HCT116 (cell line): ENCODE results near the gene CRIP3. TPM values are rescaled to one million over a fixed set of nuclear protein-coding genes. Genes with fewer than 3 reads are reported as not detected.

Source experiments
- ATAC-seq: fragments of 200-7000 bp; cut with Tn5 transposase; 2 replicates; pipeline ENCODE4 v1.9.1; 2020; ENCODE audit warnings: mild to moderate bottlenecking, moderate library complexity
- BruUV-seq: library from RNA; stranded (reverse); fragments of 400-500 nt; replicated peaks from 2 replicates; lab custom pipeline; 2021; lab: Mats Ljungman, UMichigan
- CTCF ChIA-PET: fragments of 300-600 bp; sonication (Branson Sonifier 250); formaldehyde crosslinking; loops from one replicate; lab custom pipeline; 2021; ENCODE audit warnings: antibody characterized with exemption; lab: Charles Lee
- POLR2A ChIA-PET: fragments of 300-600, 350-600 bp; sonication (Branson Sonifier 250); formaldehyde crosslinking; loops from one replicate; lab custom pipeline; 2021; ENCODE audit warnings: antibody characterized with exemption; lab: Charles Lee
- RAD21 ChIA-PET, 2 experiments: fragments of 300-600 bp; sonication (Branson Sonifier 250); formaldehyde crosslinking; loops; one replicate each; lab custom pipeline; 2023; ENCODE audit warnings: low total read pairs in 2 of 2; ENCODE audit not compliant: uncharacterized antibody in 2 of 2, unreplicated experiment in 2 of 2, low non-redundant PET in 1 of 2; lab: Charles Lee
- DNase-seq: peaks from one replicate; pipeline ENCODE4 v3.0.0-alpha.2; 2010; ENCODE audit warnings: low read depth, low spot score
- H2AFZ ChIP-seq: fragments of 200-600 bp; shearing (Covaris generic), sonication (generic); 2 replicates; pipeline ENCODE4 v1.6.1; 2017; ENCODE audit warnings: low read depth, mixed run types, mixed read lengths, antibody characterized with exemption, low read length; ENCODE audit not compliant: poor library complexity, severe bottlenecking
- H3K27ac ChIP-seq: 2 replicates; pipeline ENCODE4 v1.5.1; 2012; ENCODE audit warnings: low read depth, low read length
- H3K27me3 ChIP-seq: fragments of 200-600 bp; sonication (generic); 2 replicates; pipeline ENCODE4 v1.6.1; 2016; ENCODE audit warnings: mixed run types, low read length, mixed read lengths; ENCODE audit not compliant: insufficient read depth
- H3K36me3 ChIP-seq, 2 experiments: fragments of 200-500 bp in 1 of 2; fragments of 200-600 bp in 1 of 2; sonication (Bioruptor generic) in 1 of 2; sonication (generic) in 1 of 2; 2 replicates each; pipeline versions ENCODE4 v1.5.1 to v1.6.1; 2014 to 2016; ENCODE audit warnings: low read length in 2 of 2, inconsistent platforms in 1 of 2, mixed read lengths in 1 of 2, mixed run types in 1 of 2; ENCODE audit not compliant: insufficient read depth in 2 of 2, control insufficient read depth in 1 of 2
- H3K4me1 ChIP-seq, 2 experiments: fragments of 200-600 bp in 1 of 2; sonication (generic) in 1 of 2; 2 replicates each; pipeline versions ENCODE4 v1.5.1 to v1.6.1; 2012 to 2017; ENCODE audit warnings: low read length in 2 of 2, inconsistent platforms in 1 of 2, mild to moderate bottlenecking in 1 of 2, mixed read lengths in 1 of 2, mixed run types in 1 of 2, moderate library complexity in 1 of 2; ENCODE audit not compliant: insufficient read depth in 2 of 2, control insufficient read depth in 1 of 2
- H3K4me2 ChIP-seq: fragments of 200-600 bp; sonication (generic); 2 replicates; pipeline ENCODE4 v1.6.1; 2017; ENCODE audit warnings: mixed run types, low read length, mixed read lengths
- H3K4me3 ChIP-seq, 2 experiments: fragments of 200-600 bp in 1 of 2; sonication (generic) in 1 of 2; replicated peaks in 1 of 2; 2 replicates each; pipeline ENCODE4 v1.5.1; 2011 to 2016; ENCODE audit warnings: low read length in 2 of 2, control low read depth in 1 of 2, low read depth in 1 of 2, mild to moderate bottlenecking in 1 of 2, mixed read lengths in 1 of 2, mixed run types in 1 of 2
- H3K79me2 ChIP-seq: fragments of 200-600 bp; sonication (generic); 2 replicates; pipeline ENCODE4 v1.6.1; 2017; ENCODE audit warnings: mild to moderate bottlenecking, mixed run types, low read length, moderate library complexity, mixed read lengths; ENCODE audit not compliant: insufficient read depth
- H3K9ac ChIP-seq: fragments of 200-600 bp; sonication (generic); 2 replicates; pipeline ENCODE4 v1.6.1; 2016; ENCODE audit warnings: low read length, mixed read lengths
- H3K9me2 ChIP-seq: fragments of 200-600 bp; sonication (generic), shearing (Covaris generic); 2 replicates; pipeline ENCODE4 v1.6.1; 2017; ENCODE audit warnings: mixed run types, mild to moderate bottlenecking, moderate library complexity; ENCODE audit not compliant: insufficient read depth
- H3K9me3 ChIP-seq, 2 experiments: fragments of 200-500 bp in 1 of 2; fragments of 200-600 bp in 1 of 2; sonication (Bioruptor generic) in 1 of 2; sonication (generic) in 1 of 2; 2 replicates each; pipeline ENCODE4 v1.6.1; 2014 to 2017; ENCODE audit warnings: low read length in 2 of 2, mixed read lengths in 2 of 2, inconsistent platforms in 1 of 2, low read depth in 1 of 2, mild to moderate bottlenecking in 1 of 2, mixed run types in 1 of 2, moderate library complexity in 1 of 2; ENCODE audit not compliant: control insufficient read depth in 1 of 2, insufficient read depth in 1 of 2
- H4K20me1 ChIP-seq: fragments of 200-600 bp; sonication (generic), shearing (Covaris generic); 2 replicates; pipeline ENCODE4 v1.6.1; 2017; ENCODE audit warnings: mixed run types, mild to moderate bottlenecking, moderate library complexity; ENCODE audit not compliant: insufficient read depth
- CEBPB ChIP-seq: IDR thresholded peaks from 2 replicates; pipeline ENCODE4 v1.6.1; 2012; ENCODE audit warnings: low read depth
- ELF1 ChIP-seq: IDR thresholded peaks from 2 replicates; pipeline ENCODE4 v1.6.1; 2012; ENCODE audit warnings: low read depth, borderline replicate concordance
- EZH2 ChIP-seq: fragments of 200-600 bp; sonication (generic); IDR thresholded peaks from 2 replicates; pipeline ENCODE4 v1.6.1; 2017; ENCODE audit warnings: antibody characterized with exemption, mixed run types
- FOSL1 ChIP-seq: IDR thresholded peaks from 2 replicates; pipeline ENCODE4 v1.6.1; 2012; ENCODE audit warnings: low read depth
- RAD21 ChIP-seq: IDR thresholded peaks from 2 replicates; pipeline ENCODE4 v1.6.1; 2012; ENCODE audit warnings: low read depth, mild to moderate bottlenecking
- SP1 ChIP-seq: IDR thresholded peaks from 2 replicates; pipeline ENCODE4 v1.6.1; 2012; ENCODE audit warnings: low read depth
- SRF ChIP-seq: IDR thresholded peaks from 2 replicates; pipeline ENCODE4 v1.6.1; 2012; ENCODE audit warnings: low read depth
- YY1 ChIP-seq: IDR thresholded peaks from 2 replicates; pipeline ENCODE4 v1.6.1; 2011; ENCODE audit warnings: low read length, low read depth, moderate library complexity, mild to moderate bottlenecking; ENCODE audit not compliant: insufficient replicate concordance; ENCODE audit errors: extremely low read depth
- ZFX ChIP-seq: fragments of 450-650 bp; IDR thresholded peaks from 2 replicates; pipeline ENCODE4 v1.6.1; 2017
- intact Hi-C: fragments of 100-400 bp; cut with micrococcal nuclease; formaldehyde crosslinking; loops from 2 replicates; pipeline ENCODE4 v1.10.0; 2022
- total RNA-seq: library from RNA; stranded (reverse); gene quantifications from one replicate; pipeline ENCODE4 v1.2.1, GENCODE V29; 2021; ENCODE audit not compliant: unreplicated experiment
- TF ChIP-seq, protein P1 (sequence below), 3 experiments: fragments of 200-600 bp in 1 of 3; sonication (generic) in 1 of 3; IDR thresholded peaks in 2 of 3; conservative IDR thresholded peaks in 1 of 3; 2 replicates each; pipeline ENCODE4 v1.5.1; 2012 to 2017; ENCODE audit warnings: low read depth in 2 of 3, low read length in 2 of 3, antibody characterized with exemption in 1 of 3, borderline replicate concordance in 1 of 3, control low read depth in 1 of 3, mild to moderate bottlenecking in 1 of 3, mixed read lengths in 1 of 3, mixed run types in 1 of 3, moderate library complexity in 1 of 3; ENCODE audit not compliant: insufficient read depth in 1 of 3
- TF ChIP-seq, protein P2 (sequence below): IDR thresholded peaks from 2 replicates; pipeline ENCODE4 v1.6.1; 2012

The CRIP3 gene
- total RNA-seq, 1 experiment from 2014 or later, result not detected

DNA sequence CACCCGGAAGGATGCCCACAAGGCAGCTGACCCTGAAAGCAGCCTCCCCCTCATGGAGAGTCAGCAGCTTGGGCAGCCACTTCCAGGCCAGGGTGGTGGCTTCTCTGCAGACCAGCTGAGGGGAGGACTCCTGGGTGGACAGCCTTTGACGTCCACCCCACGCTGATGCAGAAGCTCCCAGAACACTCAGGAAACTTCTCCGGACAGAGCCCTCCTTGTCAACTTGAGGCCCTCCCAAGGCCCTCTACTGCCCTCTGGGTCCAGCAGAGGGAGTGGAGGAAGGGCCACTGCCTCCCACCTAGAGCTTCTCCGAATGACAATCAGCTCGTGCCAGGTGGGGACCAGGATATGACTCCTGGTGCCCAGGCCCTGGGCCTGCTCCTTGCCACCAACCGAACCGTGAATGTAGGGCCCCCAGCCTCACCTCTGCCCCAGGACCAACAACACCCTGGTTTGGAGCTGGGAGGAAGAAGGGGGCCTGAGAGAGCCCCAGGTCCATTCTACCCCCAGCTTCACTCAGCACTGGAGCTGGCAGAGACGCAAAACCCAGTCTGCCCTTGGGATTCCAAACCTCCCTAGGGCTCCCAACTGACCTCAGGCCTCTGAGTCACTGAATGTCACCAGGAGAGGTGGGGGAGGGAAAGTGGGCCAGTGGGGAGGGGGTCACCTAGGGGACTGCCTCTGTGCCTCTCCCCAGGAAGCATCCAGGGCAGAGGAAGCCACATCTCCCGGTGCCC, 21.5 kb downstream of the CRIP3 start:
- RAD21 ChIA-PET, result interaction anchor here in 1 of 2 experiments (1.0 kb wide), 1 partner anchor 58 kb away, joined by 3 read pairs; the partner anchor contains the start of gene DNPH1
- CTCF ChIA-PET, result interaction anchor here (0.6 to 1.6 kb wide), 2 partner anchors 11 to 47 kb away, joined by 3 read pairs; partner anchors contain the start of gene SLC22A7
- Histone ChIP-seq H3K27me3 (no peaks in the 10 kb centered on the region), H3K36me3 (no peaks in the 10 kb centered on the region), H3K79me2 (no peaks in the 10 kb centered on the region), H3K4me1 (no peaks in the 10 kb centered on the region), H3K9me2 (no peaks in the 10 kb centered on the region), H4K20me1 (no peaks in the 10 kb centered on the region), H3K27ac (no peak overlapping the region), H3K4me3 (no peak overlapping the region), H2AFZ (no peak overlapping the region), H3K9ac (no peak overlapping the region), H3K4me2 (no peak overlapping the region), H3K9me3 (no peaks in the 10 kb centered on the region)
- ATAC-seq (no peak; the same call in 1 of the 2 replicates), DNase-seq (no peak)
- intact Hi-C loops, result no loop called here
- TF ChIP-seq YY1, result no peak
- TF ChIP-seq, protein P1, sequence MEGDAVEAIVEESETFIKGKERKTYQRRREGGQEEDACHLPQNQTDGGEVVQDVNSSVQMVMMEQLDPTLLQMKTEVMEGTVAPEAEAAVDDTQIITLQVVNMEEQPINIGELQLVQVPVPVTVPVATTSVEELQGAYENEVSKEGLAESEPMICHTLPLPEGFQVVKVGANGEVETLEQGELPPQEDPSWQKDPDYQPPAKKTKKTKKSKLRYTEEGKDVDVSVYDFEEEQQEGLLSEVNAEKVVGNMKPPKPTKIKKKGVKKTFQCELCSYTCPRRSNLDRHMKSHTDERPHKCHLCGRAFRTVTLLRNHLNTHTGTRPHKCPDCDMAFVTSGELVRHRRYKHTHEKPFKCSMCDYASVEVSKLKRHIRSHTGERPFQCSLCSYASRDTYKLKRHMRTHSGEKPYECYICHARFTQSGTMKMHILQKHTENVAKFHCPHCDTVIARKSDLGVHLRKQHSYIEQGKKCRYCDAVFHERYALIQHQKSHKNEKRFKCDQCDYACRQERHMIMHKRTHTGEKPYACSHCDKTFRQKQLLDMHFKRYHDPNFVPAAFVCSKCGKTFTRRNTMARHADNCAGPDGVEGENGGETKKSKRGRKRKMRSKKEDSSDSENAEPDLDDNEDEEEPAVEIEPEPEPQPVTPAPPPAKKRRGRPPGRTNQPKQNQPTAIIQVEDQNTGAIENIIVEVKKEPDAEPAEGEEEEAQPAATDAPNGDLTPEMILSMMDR (IDR thresholded peaks at IDR 0.05 in 2 of 3, conservative IDR thresholded peaks at IDR 0.05 in 1 of 3; ENCODE audit: borderline replicate concordance in 1 of 3, insufficient read depth in 1 of 3, low read depth in 2 of 3, low read length in 2 of 3), result peak in 1 of 3 experiments; percentile 10; a peak in 1 of 6 replicates
- POLR2A ChIA-PET, result no interaction called here
- BruUV-seq, result no TSS peak

DNA sequence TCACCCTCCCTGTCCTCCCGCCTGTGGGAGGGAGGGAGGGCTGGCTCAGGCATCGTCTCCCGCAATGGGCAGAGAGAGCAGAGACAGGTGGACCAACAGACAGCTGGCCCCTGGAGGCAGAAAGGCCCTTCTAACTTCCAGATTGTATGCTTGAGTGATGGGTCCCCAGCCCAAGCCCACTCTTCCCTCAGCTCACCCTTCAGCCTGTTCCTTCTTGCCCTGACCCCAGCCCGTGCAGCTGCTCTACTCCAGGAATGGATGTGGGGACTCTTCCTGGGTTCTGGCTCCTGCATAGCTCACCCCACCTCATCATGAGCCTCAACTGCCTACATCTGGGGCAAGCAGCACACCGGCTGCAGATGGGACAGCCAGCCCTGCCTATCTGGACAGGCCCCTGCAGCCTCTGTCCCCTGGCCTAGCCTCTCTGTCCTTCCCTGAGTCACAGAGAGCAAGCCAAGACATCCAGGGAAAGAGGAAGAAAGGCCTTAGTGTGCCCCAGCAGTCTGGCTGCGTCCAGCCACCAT, 22.1 kb downstream of the CRIP3 start:
- BruUV-seq, result no TSS peak
- no peaks in the 10 kb centered on the region for H3K36me3 ChIP-seq
- no peak overlapping the region for H2AFZ ChIP-seq
- ATAC-seq, result no peak
- no peak overlapping the region for H3K9ac ChIP-seq
- DNase-seq, result no peak
- H3K4me1 ChIP-seq, result no peaks in the 10 kb centered on the region
- H3K27me3 ChIP-seq, result no peaks in the 10 kb centered on the region
- CTCF ChIA-PET, result interaction anchor here (1.6 kb wide), 1 partner anchor 12 kb away, joined by 3 read pairs; the partner anchor contains the start of gene SLC22A7
- no peaks in the 10 kb centered on the region for H4K20me1 ChIP-seq
- no peaks in the 10 kb centered on the region for H3K9me2 ChIP-seq
- H3K27ac ChIP-seq, result no peak overlapping the region
- H3K4me3 ChIP-seq, result no peak overlapping the region
- intact Hi-C loops, result no loop called here
- no peaks in the 10 kb centered on the region for H3K9me3 ChIP-seq
- H3K79me2 ChIP-seq, result no peaks in the 10 kb centered on the region
- RAD21 ChIA-PET, result interaction anchor here in 1 of 2 experiments (1.0 kb wide), 1 partner anchor 57 kb away, joined by 3 read pairs; the partner anchor contains the start of gene DNPH1
- POLR2A ChIA-PET, result no interaction called here
- no peak overlapping the region for H3K4me2 ChIP-seq
- TF ChIP-seq, protein P1 (IDR thresholded peaks at IDR 0.05 in 2 of 3, conservative IDR thresholded peaks at IDR 0.05 in 1 of 3; ENCODE audit: borderline replicate concordance in 1 of 3, insufficient read depth in 1 of 3, low read depth in 2 of 3, low read length in 2 of 3), result no peak
- no peak for TF ChIP-seq ZFX
- TF ChIP-seq EZH2, result no peak
- TF ChIP-seq SP1, result no peak
- TF ChIP-seq FOSL1, result no peak
- TF ChIP-seq SRF, result no peak
- no peak for TF ChIP-seq RAD21
- TF ChIP-seq, protein P2, sequence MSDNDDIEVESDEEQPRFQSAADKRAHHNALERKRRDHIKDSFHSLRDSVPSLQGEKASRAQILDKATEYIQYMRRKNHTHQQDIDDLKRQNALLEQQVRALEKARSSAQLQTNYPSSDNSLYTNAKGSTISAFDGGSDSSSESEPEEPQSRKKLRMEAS, result no peak
- TF ChIP-seq CEBPB, result no peak
- no peak for TF ChIP-seq ELF1
